Body of pancreas (tissue), 4 donors: ENCODE results near the gene PLAAT5. TPM values are rescaled to one million over a fixed set of nuclear protein-coding genes. Genes with fewer than 3 reads are reported as not detected.

Experiments
- ATAC-seq: fragments of 150-250 bp; one replicate; pipeline ENCODE4 v1.9.1; 2016
- DNase-seq, 4 donors: peaks; one replicate each; pipeline ENCODE4 v3.0.0-alpha.2; 2019
- H3K27ac ChIP-seq, 4 donors: fragments of 200-600 bp; sonication (generic); 1 replicate in 3 of 4; 2 replicates in 1 of 4; pipeline versions ENCODE4 v1.5.1 to v1.6.1; 2016 to 2019; ENCODE audit warnings: mild to moderate bottlenecking in 1 of 4, mixed read lengths in 1 of 4, moderate library complexity in 1 of 4
- H3K27me3 ChIP-seq, 2 donors: fragments of 200-600 bp; sonication (generic); one replicate each; pipeline ENCODE4 v1.6.0; 2016; ENCODE audit warnings: mild to moderate bottlenecking in 1 of 2
- H3K36me3 ChIP-seq, 2 donors: fragments of 200-600 bp; sonication (generic); replicated peaks in 1 of 2; 2 replicates each; pipeline ENCODE4 v1.5.1; 2016; ENCODE audit warnings: low read depth in 2 of 2; ENCODE audit not compliant: insufficient read depth in 1 of 2
- H3K4me1 ChIP-seq: fragments of 200-600 bp; sonication (generic); one replicate; pipeline ENCODE4 v1.6.0; 2016
- H3K4me3 ChIP-seq, 2 donors: fragments of 200-600 bp; sonication (generic); 1 replicate in 1 of 2; 2 replicates in 1 of 2; pipeline ENCODE4 v1.5.1; 2016 to 2019
- H3K9me3 ChIP-seq, 3 donors: fragments of 200-600 bp; sonication (generic); 1 replicate in 2 of 3; 2 replicates in 1 of 3; pipeline ENCODE4 v1.5.1; 2016
- POLR2A ChIP-seq, 3 donors: fragments of 450-650 bp; IDR thresholded peaks; one replicate each; pipeline ENCODE4 v1.6.1; 2016; ENCODE audit warnings: antibody characterized with exemption in 3 of 3, mild to moderate bottlenecking in 2 of 3
- WGBS, 2 donors: methylation state at CpG; one replicate each; pipeline ENCODE4 v1.1.5; 2017; 5-methylcytosine and 5-hydroxymethylcytosine counted together
- intact Hi-C: fragments of 100-400 bp; cut with DNase I; formaldehyde crosslinking; loops from one replicate; pipeline ENCODE4 v1.15.1; 2023
- total RNA-seq, 2 donors: library from RNA; depleted of rRNA; stranded (reverse); fragments of >200 nt; gene quantifications; one replicate each; pipeline ENCODE4 v1.1.0, GENCODE V29; 2016
- TF ChIP-seq, protein P1 (sequence below), 7 experiments: fragments of 450-650 bp in 4 of 7; fragments of 200-600 bp in 3 of 7; sonication (generic) in 3 of 7; IDR thresholded peaks; one replicate each; pipeline ENCODE4 v1.5.1; 2016 to 2019; ENCODE audit warnings: antibody characterized with exemption in 7 of 7

PLAAT5 gene
- total RNA-seq, 2 donors from 2014 or later, result 2.6 to 9.6 TPM

DNA sequence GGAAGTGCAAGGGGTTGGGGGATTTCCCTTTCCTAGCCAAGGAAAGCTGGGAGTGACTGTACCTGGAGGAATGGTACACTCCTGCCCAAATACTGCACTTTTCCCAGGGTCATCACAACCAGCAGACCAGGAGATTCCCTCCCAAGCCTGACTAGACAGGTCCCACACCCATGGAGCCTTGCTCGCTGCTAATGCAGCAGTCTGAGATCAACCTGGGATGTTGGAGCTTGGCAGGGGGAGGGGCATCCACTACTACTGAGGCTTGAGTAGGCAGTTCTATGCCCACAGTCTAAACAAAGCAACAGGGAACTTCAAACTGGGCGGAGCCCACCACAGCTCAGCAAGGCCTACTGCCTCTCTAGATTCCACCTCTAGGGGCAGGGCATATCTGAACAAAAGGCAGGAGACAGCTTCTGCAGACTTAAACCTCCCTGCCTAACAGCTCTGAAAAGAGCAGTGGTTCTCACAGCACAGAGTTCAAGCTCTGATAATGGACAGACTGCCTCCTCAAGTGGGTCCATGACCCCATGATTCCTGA lies 62.9 kb downstream of the PLAAT5 start:
- TF ChIP-seq POLR2A (IDR thresholded peaks at IDR 0.05), result no peak
- TF ChIP-seq, protein P1, sequence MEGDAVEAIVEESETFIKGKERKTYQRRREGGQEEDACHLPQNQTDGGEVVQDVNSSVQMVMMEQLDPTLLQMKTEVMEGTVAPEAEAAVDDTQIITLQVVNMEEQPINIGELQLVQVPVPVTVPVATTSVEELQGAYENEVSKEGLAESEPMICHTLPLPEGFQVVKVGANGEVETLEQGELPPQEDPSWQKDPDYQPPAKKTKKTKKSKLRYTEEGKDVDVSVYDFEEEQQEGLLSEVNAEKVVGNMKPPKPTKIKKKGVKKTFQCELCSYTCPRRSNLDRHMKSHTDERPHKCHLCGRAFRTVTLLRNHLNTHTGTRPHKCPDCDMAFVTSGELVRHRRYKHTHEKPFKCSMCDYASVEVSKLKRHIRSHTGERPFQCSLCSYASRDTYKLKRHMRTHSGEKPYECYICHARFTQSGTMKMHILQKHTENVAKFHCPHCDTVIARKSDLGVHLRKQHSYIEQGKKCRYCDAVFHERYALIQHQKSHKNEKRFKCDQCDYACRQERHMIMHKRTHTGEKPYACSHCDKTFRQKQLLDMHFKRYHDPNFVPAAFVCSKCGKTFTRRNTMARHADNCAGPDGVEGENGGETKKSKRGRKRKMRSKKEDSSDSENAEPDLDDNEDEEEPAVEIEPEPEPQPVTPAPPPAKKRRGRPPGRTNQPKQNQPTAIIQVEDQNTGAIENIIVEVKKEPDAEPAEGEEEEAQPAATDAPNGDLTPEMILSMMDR (IDR thresholded peaks at IDR 0.05), result no peak
- Histone ChIP-seq H3K27ac (no peak overlapping the region), H3K9me3 (no peaks in the 10 kb centered on the region), H3K4me3 (no peak overlapping the region), H3K27me3 (no peaks in the 10 kb centered on the region), H3K36me3 (no peaks in the 10 kb centered on the region), H3K4me1 (no peaks in the 10 kb centered on the region)
- ATAC-seq, result no peak
- no peak for DNase-seq
- WGBS, 2 donors, result 94% methylated on average over 2 of the region's 2 CpGs; no CpG with 5 or more reads in 1 of the 2 donors
- intact Hi-C loops, result no loop called here

DNA sequence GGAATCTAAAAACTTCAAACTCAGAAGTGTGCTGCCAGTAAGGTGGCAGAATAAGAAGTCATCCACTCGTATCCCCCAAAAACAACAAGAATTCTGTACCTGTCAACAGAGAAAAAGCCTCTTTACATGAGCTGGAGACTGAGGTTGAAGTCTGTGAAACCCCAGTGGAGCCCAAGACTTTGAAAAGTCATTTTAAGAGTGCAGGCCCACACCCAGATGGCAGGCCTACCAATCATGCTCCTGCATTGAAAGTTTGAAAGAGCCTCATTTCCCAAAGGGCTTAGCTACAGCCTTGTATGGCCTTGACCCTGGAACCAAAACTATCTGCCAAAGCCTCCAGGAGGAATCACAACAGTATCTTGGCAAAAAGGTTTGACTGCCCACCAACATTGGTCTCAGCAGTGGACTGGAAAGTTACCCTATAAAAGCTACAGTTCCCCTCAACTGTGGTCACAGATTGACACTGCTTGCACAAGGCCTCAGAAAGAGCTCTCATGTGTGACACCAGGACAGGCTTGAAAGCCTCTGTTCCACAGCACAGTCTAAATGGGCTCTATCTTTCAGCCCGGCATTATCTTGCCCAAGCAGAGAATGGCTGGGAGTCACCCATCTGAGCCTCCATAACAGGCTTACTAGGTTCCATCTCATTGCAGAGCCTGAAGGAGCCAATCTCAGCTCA lies 73.7 kb downstream of the PLAAT5 start:
- H3K4me1 ChIP-seq, result no peaks in the 10 kb centered on the region
- no peak overlapping the region for H3K27ac ChIP-seq
- intact Hi-C loops, result no loop called here
- WGBS, 2 donors, result 36 to 86% methylated on average over 1 to 2 of the region's 2 CpGs
- no peak for TF ChIP-seq POLR2A (IDR thresholded peaks at IDR 0.05)
- TF ChIP-seq, protein P1 (IDR thresholded peaks at IDR 0.05), result no peak
- DNase-seq, result no peak
- no peak for ATAC-seq
- H3K9me3 ChIP-seq, result no peaks in the 10 kb centered on the region
- H3K4me3 ChIP-seq, result no peak overlapping the region
- H3K27me3 ChIP-seq, result no peaks in the 10 kb centered on the region
- no peaks in the 10 kb centered on the region for H3K36me3 ChIP-seq

Other genes with a start within 250 kb of the PLAAT5 start
- not detected for gene SLC22A25, start 247.6 kb downstream of the PLAAT5 start, total RNA-seq
- under 1 TPM in 1 of 2 donors, not detected in 1; 0.66 TPM for gene SLC22A9, start 121.4 kb downstream of the PLAAT5 start, total RNA-seq
- 10 to 100 TPM in 1 of 2 donors, under 1 TPM in 1; 0.78 to 11.2 TPM for gene LGALS12, start 14.9 kb upstream of the PLAAT5 start, total RNA-seq
- gene PLAAT4, start 45.6 kb upstream of the PLAAT5 start, total RNA-seq, result 10 to 100 TPM in 1 of 2 donors, 1 to 10 TPM in 1; 4.0 to 14.5 TPM
- gene PLAAT2, start 72.2 kb upstream of the PLAAT5 start, total RNA-seq, result not detected
- 10 to 100 TPM; 22.6 to 55.0 TPM for gene PLAAT3, start 123.3 kb upstream of the PLAAT5 start, total RNA-seq
- 10 to 100 TPM; 17.8 to 32.7 TPM for gene ATL3, start 180.2 kb upstream of the PLAAT5 start, total RNA-seq
- 10 to 100 TPM; 62.8 to 63.6 TPM for gene RTN3, start 190.3 kb upstream of the PLAAT5 start, total RNA-seq